Measurements from ENCODE around the gene CD99L2.

Gene CD99L2

GRCh38 chrX:150897421-150898320, 797 bp downstream of the CD99L2 start:
- Histone ChIP-seq H2AFZ (ENCODE audit: low read depth, low read length) (no peak overlapping the region), H3K4me1 (ENCODE audit: control insufficient read depth, insufficient read depth, low read depth, low read length) (peaks cover 2% of the 10 kb centered on the region), H2BK12ac (ENCODE audit: low read length in 2 of 2) (no peak overlapping the region), H2BK5ac (ENCODE audit: low read depth, low read length, poor library complexity, severe bottlenecking) (no peak overlapping the region), H3K4ac (ENCODE audit: low read depth in 1 of 2, low read length in 2 of 2) (no peak overlapping the region), H2AK5ac (ENCODE audit: low read length, severe bottlenecking) (no peak overlapping the region), H3K36me3 (ENCODE audit: control insufficient read depth in 1 of 2, insufficient read depth in 2 of 2, low read depth in 1 of 2, low read length in 2 of 2) (no peaks in the 10 kb centered on the region), H2BK15ac (ENCODE audit: low read depth, poor library complexity, severe bottlenecking) (no peak overlapping the region), H3K14ac (ENCODE audit: low read length in 2 of 2) (no peak overlapping the region), H3K4me3 (ENCODE audit: insufficient read depth in 1 of 2, low read depth in 1 of 2, low read length in 2 of 2) (peak overlapping the region; percentile 72 to 80), H3K27me3 (ENCODE audit: control insufficient read depth in 1 of 2, insufficient read depth in 1 of 2, low read length in 2 of 2) (peaks cover 0 to 4% of the 10 kb centered on the region in 2 experiments), H3K9me3 (ENCODE audit: control insufficient read depth, low read length) (no peaks in the 10 kb centered on the region), H3K9ac (ENCODE audit: low read length) (peak overlapping the region; percentile 88), H3K79me1 (replicated peaks; ENCODE audit: low read length, poor library complexity, severe bottlenecking) (peaks cover 6% of the 10 kb centered on the region), H4K8ac (ENCODE audit: low read length) (peak overlapping the region; percentile 41), H4K91ac (ENCODE audit: low read length) (peak overlapping the region; percentile 27), H2BK120ac (ENCODE audit: low read depth, low read length) (no peak overlapping the region), H3K18ac (ENCODE audit: low read depth in 1 of 2, low read length in 2 of 2) (peak overlapping the region in 1 of 2 experiments; percentile 24), H3K23ac (ENCODE audit: low read length in 2 of 2) (no peak overlapping the region), H3K4me2 (ENCODE audit: low read length, poor library complexity, severe bottlenecking) (peak overlapping the region; percentile 83), H3K27ac (ENCODE audit: low read length, poor library complexity, severe bottlenecking) (no peak overlapping the region)
- WGBS: 7% methylated on average over 17 of the region's 22 CpGs
- DNase-seq: peak; percentile 45

- H3K27ac ChIP-seq (ENCODE audit: low read length, poor library complexity, severe bottlenecking): no peak overlapping the region
- no peak overlapping the region for H2BK120ac ChIP-seq (ENCODE audit: low read depth, low read length)
- H3K4me3 ChIP-seq (ENCODE audit: insufficient read depth in 1 of 2, low read depth in 1 of 2, low read length in 2 of 2): no peak overlapping the region
- H4K91ac ChIP-seq (ENCODE audit: low read length): no peak overlapping the region
- 99% methylated on average over 4 of the region's 6 CpGs for WGBS
- peaks cover 2% of the 10 kb centered on the region for H3K4me1 ChIP-seq (ENCODE audit: control insufficient read depth, insufficient read depth, low read depth, low read length)
- H4K8ac ChIP-seq (ENCODE audit: low read length): no peak overlapping the region
- no peak overlapping the region for H2AK5ac ChIP-seq (ENCODE audit: low read length, severe bottlenecking)
- H3K14ac ChIP-seq (ENCODE audit: low read length in 2 of 2): no peak overlapping the region
- peaks cover 0 to 4% of the 10 kb centered on the region in 2 experiments for H3K27me3 ChIP-seq (ENCODE audit: control insufficient read depth in 1 of 2, insufficient read depth in 1 of 2, low read length in 2 of 2)
- H2BK12ac ChIP-seq (ENCODE audit: low read length in 2 of 2): no peak overlapping the region
- no peak overlapping the region for H3K4ac ChIP-seq (ENCODE audit: low read depth in 1 of 2, low read length in 2 of 2)
- no peak overlapping the region for H3K18ac ChIP-seq (ENCODE audit: low read depth in 1 of 2, low read length in 2 of 2)
- H3K36me3 ChIP-seq (ENCODE audit: control insufficient read depth in 1 of 2, insufficient read depth in 2 of 2, low read depth in 1 of 2, low read length in 2 of 2): no peaks in the 10 kb centered on the region
- no peak overlapping the region for H2BK15ac ChIP-seq (ENCODE audit: low read depth, poor library complexity, severe bottlenecking)
- no peak overlapping the region for H3K9ac ChIP-seq (ENCODE audit: low read length)
- no peak overlapping the region for H3K4me2 ChIP-seq (ENCODE audit: low read length, poor library complexity, severe bottlenecking)
- no peak overlapping the region for H2BK5ac ChIP-seq (ENCODE audit: low read depth, low read length, poor library complexity, severe bottlenecking)
- no peak overlapping the region for H2AFZ ChIP-seq (ENCODE audit: low read depth, low read length)
- DNase-seq: no peak
- no peak overlapping the region for H3K23ac ChIP-seq (ENCODE audit: low read length in 2 of 2)
- H3K9me3 ChIP-seq (ENCODE audit: control insufficient read depth, low read length): no peaks in the 10 kb centered on the region
- H3K79me1 ChIP-seq (replicated peaks; ENCODE audit: low read length, poor library complexity, severe bottlenecking): peaks cover 6% of the 10 kb centered on the region
Observed at GRCh38 chrX:150896632-150897031, 1.8 kb downstream of the CD99L2 start.

GRCh38 chrX:150893936-150894335, 4.5 kb downstream of the CD99L2 start:
- no peak overlapping the region for H2BK120ac ChIP-seq (ENCODE audit: low read depth, low read length)
- H4K8ac ChIP-seq (ENCODE audit: low read length): no peak overlapping the region
- no peak overlapping the region for H2AFZ ChIP-seq (ENCODE audit: low read depth, low read length)
- H3K27me3 ChIP-seq (ENCODE audit: control insufficient read depth in 1 of 2, insufficient read depth in 1 of 2, low read length in 2 of 2): no peaks in the 10 kb centered on the region
- H3K9ac ChIP-seq (ENCODE audit: low read length): no peak overlapping the region
- H3K4me2 ChIP-seq (ENCODE audit: low read length, poor library complexity, severe bottlenecking): no peak overlapping the region
- DNase-seq: no peak
- H3K79me1 ChIP-seq (replicated peaks; ENCODE audit: low read length, poor library complexity, severe bottlenecking): peaks cover 9% of the 10 kb centered on the region
- H3K27ac ChIP-seq (ENCODE audit: low read length, poor library complexity, severe bottlenecking): no peak overlapping the region
- H3K4me1 ChIP-seq (ENCODE audit: control insufficient read depth, insufficient read depth, low read depth, low read length): no peaks in the 10 kb centered on the region
- no peak overlapping the region for H3K14ac ChIP-seq (ENCODE audit: low read length in 2 of 2)
- H2BK5ac ChIP-seq (ENCODE audit: low read depth, low read length, poor library complexity, severe bottlenecking): no peak overlapping the region
- no peak overlapping the region for H3K4me3 ChIP-seq (ENCODE audit: insufficient read depth in 1 of 2, low read depth in 1 of 2, low read length in 2 of 2)
- no peaks in the 10 kb centered on the region for H3K36me3 ChIP-seq (ENCODE audit: control insufficient read depth in 1 of 2, insufficient read depth in 2 of 2, low read depth in 1 of 2, low read length in 2 of 2)
- H3K18ac ChIP-seq (ENCODE audit: low read depth in 1 of 2, low read length in 2 of 2): no peak overlapping the region
- no peak overlapping the region for H3K4ac ChIP-seq (ENCODE audit: low read depth in 1 of 2, low read length in 2 of 2)
- no peaks in the 10 kb centered on the region for H3K9me3 ChIP-seq (ENCODE audit: control insufficient read depth, low read length)
- no peak overlapping the region for H2BK12ac ChIP-seq (ENCODE audit: low read length in 2 of 2)
- H2BK15ac ChIP-seq (ENCODE audit: low read depth, poor library complexity, severe bottlenecking): no peak overlapping the region
- no peak overlapping the region for H3K23ac ChIP-seq (ENCODE audit: low read length in 2 of 2)
- no peak overlapping the region for H4K91ac ChIP-seq (ENCODE audit: low read length)
- H2AK5ac ChIP-seq (ENCODE audit: low read length, severe bottlenecking): no peak overlapping the region
- WGBS: 96% methylated on average over 5 of the region's 5 CpGs

- Histone ChIP-seq H3K4me1 (ENCODE audit: control insufficient read depth, insufficient read depth, low read depth, low read length) (peaks cover 2% of the 10 kb centered on the region), H3K9me3 (ENCODE audit: control insufficient read depth, low read length) (no peaks in the 10 kb centered on the region), H2AK5ac (ENCODE audit: low read length, severe bottlenecking) (no peak overlapping the region), H3K9ac (ENCODE audit: low read length) (no peak overlapping the region), H2BK12ac (ENCODE audit: low read length in 2 of 2) (no peak overlapping the region), H3K23ac (ENCODE audit: low read length in 2 of 2) (no peak overlapping the region), H4K91ac (ENCODE audit: low read length) (no peak overlapping the region), H2BK15ac (ENCODE audit: low read depth, poor library complexity, severe bottlenecking) (no peak overlapping the region), H3K18ac (ENCODE audit: low read depth in 1 of 2, low read length in 2 of 2) (no peak overlapping the region), H3K36me3 (ENCODE audit: control insufficient read depth in 1 of 2, insufficient read depth in 2 of 2, low read depth in 1 of 2, low read length in 2 of 2) (no peaks in the 10 kb centered on the region), H3K27ac (ENCODE audit: low read length, poor library complexity, severe bottlenecking) (no peak overlapping the region), H3K27me3 (ENCODE audit: control insufficient read depth in 1 of 2, insufficient read depth in 1 of 2, low read length in 2 of 2) (no peaks in the 10 kb centered on the region), H3K4me3 (ENCODE audit: insufficient read depth in 1 of 2, low read depth in 1 of 2, low read length in 2 of 2) (no peak overlapping the region), H2BK5ac (ENCODE audit: low read depth, low read length, poor library complexity, severe bottlenecking) (no peak overlapping the region), H4K8ac (ENCODE audit: low read length) (no peak overlapping the region), H2AFZ (ENCODE audit: low read depth, low read length) (no peak overlapping the region), H3K4me2 (ENCODE audit: low read length, poor library complexity, severe bottlenecking) (no peak overlapping the region), H3K79me1 (replicated peaks; ENCODE audit: low read length, poor library complexity, severe bottlenecking) (peaks cover 12% of the 10 kb centered on the region), H3K14ac (ENCODE audit: low read length in 2 of 2) (no peak overlapping the region), H3K4ac (ENCODE audit: low read depth in 1 of 2, low read length in 2 of 2) (no peak overlapping the region), H2BK120ac (ENCODE audit: low read depth, low read length) (no peak overlapping the region)
- no peak for DNase-seq
- 84% methylated on average over 2 of the region's 3 CpGs for WGBS
Observed at GRCh38 chrX:150889131-150889530, 9.3 kb downstream of the CD99L2 start.

All from mesenchymal stem cell (in vitro differentiated cells and primary cell).